WTC11 (cell line): ENCODE data around the gene NR3C1.

ENCODE experiments used
- ATF1 ChIP-seq: sonication (generic); formaldehyde crosslinking; IDR thresholded peaks from 2 replicates; pipeline ENCODE4 v1.8.1; 2023; ENCODE audit warnings: mild to moderate bottlenecking, moderate library complexity, missing genetic modification reagents
- CTCF ChIP-seq: fragments of 200-600 bp; IDR thresholded peaks from 2 replicates; pipeline ENCODE4 v1.8.0; 2022; ENCODE audit warnings: antibody characterized with exemption
- GRHL2 ChIP-seq: fragments of 250-450 bp; sonication (Bioruptor Pico); IDR thresholded peaks from 2 replicates; pipeline ENCODE4 v1.8.0; 2022; ENCODE audit warnings: mild to moderate bottlenecking, moderate library complexity; ENCODE audit not compliant: insufficient replicate concordance, severe bottlenecking
- JUN ChIP-seq: sonication (generic); formaldehyde crosslinking; IDR thresholded peaks from 2 replicates; pipeline ENCODE4 v1.8.0; 2023; ENCODE audit warnings: mild to moderate bottlenecking, missing genetic modification reagents
- NFYB ChIP-seq: sonication (generic); formaldehyde crosslinking; conservative IDR thresholded peaks from 2 replicates; pipeline ENCODE4 v1.8.0; 2022; ENCODE audit warnings: low read depth, missing genetic modification reagents
- NR3C1 ChIP-seq: sonication (generic); formaldehyde crosslinking; conservative IDR thresholded peaks from 2 replicates; pipeline ENCODE4 v1.8.1; 2023; ENCODE audit warnings: low read depth, mild to moderate bottlenecking, missing genetic modification reagents
- ZBTB21 ChIP-seq: sonication (generic); formaldehyde crosslinking; IDR thresholded peaks from 2 replicates; pipeline ENCODE4 v1.8.1; 2023; ENCODE audit warnings: mild to moderate bottlenecking, missing genetic modification reagents, borderline replicate concordance
- TF ChIP-seq, protein P1 (sequence below): sonication (generic); formaldehyde crosslinking; IDR thresholded peaks from 2 replicates; pipeline ENCODE4 v1.8.1; 2023; ENCODE audit warnings: mild to moderate bottlenecking, missing genetic modification reagents

GRCh38 chr5:143235423-143235822, 168.1 kb downstream of the NR3C1 start:
- TF ChIP-seq CTCF: no peak
- no peak for TF ChIP-seq ATF1 (CRISPR knock-in tag)
- TF ChIP-seq JUN: no peak
- TF ChIP-seq ZBTB21 (CRISPR knock-in tag): no peak
- TF ChIP-seq NFYB (CRISPR knock-in tag): no peak
- no peak for TF ChIP-seq GRHL2 (CRISPR knock-in tag)
- no peak for TF ChIP-seq NR3C1 (CRISPR knock-in tag)
- TF ChIP-seq, protein P1, sequence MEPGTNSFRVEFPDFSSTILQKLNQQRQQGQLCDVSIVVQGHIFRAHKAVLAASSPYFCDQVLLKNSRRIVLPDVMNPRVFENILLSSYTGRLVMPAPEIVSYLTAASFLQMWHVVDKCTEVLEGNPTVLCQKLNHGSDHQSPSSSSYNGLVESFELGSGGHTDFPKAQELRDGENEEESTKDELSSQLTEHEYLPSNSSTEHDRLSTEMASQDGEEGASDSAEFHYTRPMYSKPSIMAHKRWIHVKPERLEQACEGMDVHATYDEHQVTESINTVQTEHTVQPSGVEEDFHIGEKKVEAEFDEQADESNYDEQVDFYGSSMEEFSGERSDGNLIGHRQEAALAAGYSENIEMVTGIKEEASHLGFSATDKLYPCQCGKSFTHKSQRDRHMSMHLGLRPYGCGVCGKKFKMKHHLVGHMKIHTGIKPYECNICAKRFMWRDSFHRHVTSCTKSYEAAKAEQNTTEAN (CRISPR knock-in tag): no peak
